Common myeloid progenitor, CD34-positive (primary cell): ENCODE measurements around the gene ERBB4.

Experiments used
- CTCF ChIA-PET: fragments of 350-600 bp; sonication (Branson Sonifier 250); formaldehyde crosslinking; loops from one replicate; lab custom pipeline; 2021; ENCODE audit warnings: antibody characterized with exemption; lab: Charles Lee
- POLR2A ChIA-PET: fragments of 350-600 bp; sonication (Branson Sonifier 250); formaldehyde crosslinking; loops from one replicate; lab custom pipeline; 2021; ENCODE audit warnings: antibody characterized with exemption; lab: Charles Lee
- DNase-seq, 3 donors: peaks; one replicate each; pipeline versions ENCODE4 v3.0.0 to v3.0.0-alpha.2; 2013
- H3K27ac ChIP-seq, 2 experiments: 1 replicate in 1 of 2; 2 replicates in 1 of 2; pipeline ENCODE4 v1.7.0; 2013; ENCODE audit warnings: inconsistent platforms in 2 of 2, low read length in 2 of 2, mild to moderate bottlenecking in 2 of 2, low read depth in 1 of 2, moderate library complexity in 1 of 2; ENCODE audit not compliant: severe bottlenecking in 2 of 2, insufficient read depth in 1 of 2, poor library complexity in 1 of 2
- H3K27me3 ChIP-seq, 5 experiments: replicated peaks in 2 of 5; 1 replicate in 3 of 5; 2 replicates in 2 of 5; pipeline versions ENCODE4 v1.6.1 to v1.7.0; 2013; ENCODE audit warnings: low read length in 4 of 5, mild to moderate bottlenecking in 2 of 5, moderate library complexity in 2 of 5, inconsistent platforms in 1 of 5; ENCODE audit not compliant: insufficient read depth in 5 of 5, control insufficient read depth in 4 of 5
- H3K36me3 ChIP-seq, 4 experiments: 1 replicate in 2 of 4; 2 replicates in 2 of 4; pipeline versions ENCODE4 v1.6.1 to v1.7.0; 2013; ENCODE audit warnings: low read length in 3 of 4, control low read depth in 1 of 4, mild to moderate bottlenecking in 1 of 4; ENCODE audit not compliant: control insufficient read depth in 4 of 4, insufficient read depth in 4 of 4
- H3K4me1 ChIP-seq, 4 experiments: 1 replicate in 3 of 4; 2 replicates in 1 of 4; pipeline versions ENCODE4 v1.6.1 to v1.7.1; 2013; ENCODE audit warnings: low read length in 3 of 4, mild to moderate bottlenecking in 3 of 4, control low read depth in 1 of 4, inconsistent platforms in 1 of 4, moderate library complexity in 1 of 4; ENCODE audit not compliant: control insufficient read depth in 4 of 4, insufficient read depth in 4 of 4; ENCODE audit errors: control extremely low read depth in 1 of 4
- H3K4me3 ChIP-seq, 7 experiments: 1 replicate in 4 of 7; 2 replicates in 3 of 7; pipeline versions ENCODE4 v1.5.1 to v1.7.0; 2013; ENCODE audit warnings: mild to moderate bottlenecking in 7 of 7, low read length in 6 of 7, moderate library complexity in 6 of 7, inconsistent platforms in 2 of 7, low read depth in 2 of 7, control low read depth in 1 of 7; ENCODE audit not compliant: insufficient read depth in 4 of 7, control insufficient read depth in 1 of 7; ENCODE audit errors: extremely low read depth in 1 of 7
- H3K9me3 ChIP-seq, 5 experiments: 1 replicate in 4 of 5; 2 replicates in 1 of 5; pipeline versions ENCODE4 v1.6.1 to v1.7.1; 2013; ENCODE audit warnings: low read length in 4 of 5, mild to moderate bottlenecking in 2 of 5, inconsistent platforms in 1 of 5, low read depth in 1 of 5, moderate library complexity in 1 of 5; ENCODE audit not compliant: control insufficient read depth in 4 of 5, insufficient read depth in 2 of 5; ENCODE audit errors: control extremely low read depth in 1 of 5
- WGBS: methylation state at CpG from one replicate; pipeline ENCODE4 v1.1.5; 2013; ENCODE audit not compliant: insufficient coverage; 5-methylcytosine and 5-hydroxymethylcytosine counted together

Gene ERBB4

GRCh38 chr2:211503856-211504255 is 1034.7 kb downstream of the ERBB4 start:
- H3K27me3 ChIP-seq = no peaks in the 10 kb centered on the region
- no peaks in the 10 kb centered on the region for H3K4me1 ChIP-seq
- no peaks in the 10 kb centered on the region for H3K36me3 ChIP-seq
- POLR2A ChIA-PET = no interaction called here
- CTCF ChIA-PET = no interaction called here
- peaks cover 0 to 2% (median 0%) of the 10 kb centered on the region in 5 experiments for H3K9me3 ChIP-seq
- H3K27ac ChIP-seq = no peak overlapping the region
- DNase-seq = no peak
- H3K4me3 ChIP-seq = no peak overlapping the region

- H3K27me3 ChIP-seq = no peaks in the 10 kb centered on the region
- POLR2A ChIA-PET = no interaction called here
- no peak overlapping the region for H3K4me3 ChIP-seq
- 96% methylated on average over 4 of the region's 4 CpGs for WGBS
- no peaks in the 10 kb centered on the region for H3K36me3 ChIP-seq
- DNase-seq = no peak
- H3K27ac ChIP-seq = no peak overlapping the region
- peaks cover 0 to 2% (median 0%) of the 10 kb centered on the region in 5 experiments for H3K9me3 ChIP-seq
- no peaks in the 10 kb centered on the region for H3K4me1 ChIP-seq
- CTCF ChIA-PET = no interaction called here
These were observed 1035.4 kb downstream of the ERBB4 start for GRCh38 chr2:211503198-211503597.

GRCh38 chr2:211498551-211499205 is 1039.9 kb downstream of the ERBB4 start:
- Histone ChIP-seq H3K4me1 (no peaks in the 10 kb centered on the region), H3K4me3 (no peak overlapping the region), H3K27ac (no peak overlapping the region), H3K36me3 (no peaks in the 10 kb centered on the region), H3K9me3 (peaks cover 0 to under 1% (median 0%) of the 10 kb centered on the region in 5 experiments), H3K27me3 (no peaks in the 10 kb centered on the region)
- 60% methylated on average over 1 of the region's 3 CpGs for WGBS
- ChIA-PET POLR2A (no interaction called here), CTCF (no interaction called here)
- DNase-seq = no peak

DNA sequence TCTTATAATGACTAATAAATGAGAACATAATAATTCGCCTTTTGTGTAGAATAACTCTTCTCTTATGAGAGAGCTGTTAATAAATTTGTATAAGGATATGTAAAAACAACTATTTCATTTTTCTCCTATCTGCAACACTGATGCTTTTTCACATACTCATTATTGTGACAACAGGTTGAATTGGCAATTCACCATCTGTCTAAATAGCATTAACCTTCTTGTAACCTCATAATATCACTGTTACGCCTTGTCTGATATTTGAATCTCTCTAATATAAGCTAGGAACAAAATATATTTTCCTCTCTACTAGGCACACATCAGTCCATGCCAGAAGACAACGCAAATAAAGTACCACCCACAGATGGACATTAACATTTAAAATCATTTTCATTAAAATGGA is 1043.3 kb downstream of the ERBB4 start:
- Histone ChIP-seq H3K27ac (no peak overlapping the region), H3K4me3 (no peak overlapping the region), H3K36me3 (no peaks in the 10 kb centered on the region), H3K4me1 (no peaks in the 10 kb centered on the region), H3K9me3 (no peaks in the 10 kb centered on the region), H3K27me3 (no peaks in the 10 kb centered on the region)
- WGBS = 100% methylated on average over 1 of the region's 3 CpGs
- ChIA-PET POLR2A (no interaction called here), CTCF (no interaction called here)
- no peak for DNase-seq

- Histone ChIP-seq H3K27me3 (no peaks in the 10 kb centered on the region), H3K4me1 (no peaks in the 10 kb centered on the region), H3K27ac (no peak overlapping the region), H3K4me3 (no peak overlapping the region), H3K9me3 (no peaks in the 10 kb centered on the region), H3K36me3 (no peaks in the 10 kb centered on the region)
- CTCF ChIA-PET = no interaction called here
- WGBS = 71% methylated on average over 1 of the region's 3 CpGs
- POLR2A ChIA-PET = no interaction called here
- no peak for DNase-seq
These were observed 1044.1 kb downstream of the ERBB4 start for GRCh38 chr2:211494536-211494935.

DNA sequence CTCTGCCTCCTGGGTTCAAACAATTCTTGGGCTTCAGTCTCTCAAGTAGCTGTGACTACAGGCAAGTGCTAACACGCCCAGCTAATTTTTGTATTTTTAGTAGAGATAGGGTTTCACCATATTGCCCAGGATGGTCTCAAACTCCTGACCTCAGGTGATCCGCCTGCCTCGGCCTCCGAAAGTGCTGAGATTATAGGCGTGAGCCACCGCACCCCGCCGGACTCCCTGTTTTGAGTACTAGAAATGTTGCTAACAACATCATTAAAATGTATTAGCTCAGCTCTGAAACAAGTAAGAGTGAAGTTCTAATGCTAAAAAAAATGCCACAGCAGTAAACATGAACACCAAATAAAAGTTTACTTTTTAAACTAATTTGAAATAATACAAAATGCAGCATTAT is 1044.5 kb downstream of the ERBB4 start:
- 100% methylated on average over 1 of the region's 8 CpGs for WGBS
- no peaks in the 10 kb centered on the region for H3K27me3 ChIP-seq
- H3K36me3 ChIP-seq = no peaks in the 10 kb centered on the region
- POLR2A ChIA-PET = no interaction called here
- CTCF ChIA-PET = no interaction called here
- H3K9me3 ChIP-seq = no peaks in the 10 kb centered on the region
- H3K27ac ChIP-seq = no peak overlapping the region
- H3K4me1 ChIP-seq = no peaks in the 10 kb centered on the region
- no peak for DNase-seq
- no peak overlapping the region for H3K4me3 ChIP-seq

- Histone ChIP-seq H3K9me3 (no peaks in the 10 kb centered on the region), H3K4me1 (no peaks in the 10 kb centered on the region), H3K36me3 (no peaks in the 10 kb centered on the region), H3K27me3 (no peaks in the 10 kb centered on the region), H3K27ac (no peak overlapping the region), H3K4me3 (no peak overlapping the region)
- ChIA-PET CTCF (interaction anchor here (1.0 kb wide), 1 partner anchor 32 kb away, joined by 3 read pairs; no protein-coding TSS in a partner anchor), POLR2A (no interaction called here)
- WGBS = 100% methylated on average over 1 of the region's 2 CpGs
- no peak for DNase-seq
These were observed 1050.9 kb downstream of the ERBB4 start for GRCh38 chr2:211487733-211488132.
